Left lobe of liver (tissue), 2 donors: ENCODE measurements around the gene CDC5L. TPM values are rescaled to one million over a fixed set of nuclear protein-coding genes. Genes with fewer than 3 reads are reported as not detected.

Experiments
- ATAC-seq: fragments of 200-7000 bp; cut with Tn5 transposase; one replicate; pipeline ENCODE4 v1.9.1; 2020; ENCODE audit warnings: mild to moderate bottlenecking, moderate library complexity
- DNase-seq: peaks from one replicate; pipeline ENCODE4 v3.0.0-alpha.2; 2020; ENCODE audit warnings: low spot score
- total RNA-seq: library from RNA; stranded (reverse); gene quantifications from one replicate; pipeline ENCODE4 v1.2.1, GENCODE V29; 2021
- donor health status: DM: no; HTN: no; CAD: no; lungs with moderate emphysema.
- donor health status: DM: no; HTN: yes; CAD: no.

The CDC5L gene
- total RNA-seq, 1 donor from 2014 or later = 10.2 TPM

DNA sequence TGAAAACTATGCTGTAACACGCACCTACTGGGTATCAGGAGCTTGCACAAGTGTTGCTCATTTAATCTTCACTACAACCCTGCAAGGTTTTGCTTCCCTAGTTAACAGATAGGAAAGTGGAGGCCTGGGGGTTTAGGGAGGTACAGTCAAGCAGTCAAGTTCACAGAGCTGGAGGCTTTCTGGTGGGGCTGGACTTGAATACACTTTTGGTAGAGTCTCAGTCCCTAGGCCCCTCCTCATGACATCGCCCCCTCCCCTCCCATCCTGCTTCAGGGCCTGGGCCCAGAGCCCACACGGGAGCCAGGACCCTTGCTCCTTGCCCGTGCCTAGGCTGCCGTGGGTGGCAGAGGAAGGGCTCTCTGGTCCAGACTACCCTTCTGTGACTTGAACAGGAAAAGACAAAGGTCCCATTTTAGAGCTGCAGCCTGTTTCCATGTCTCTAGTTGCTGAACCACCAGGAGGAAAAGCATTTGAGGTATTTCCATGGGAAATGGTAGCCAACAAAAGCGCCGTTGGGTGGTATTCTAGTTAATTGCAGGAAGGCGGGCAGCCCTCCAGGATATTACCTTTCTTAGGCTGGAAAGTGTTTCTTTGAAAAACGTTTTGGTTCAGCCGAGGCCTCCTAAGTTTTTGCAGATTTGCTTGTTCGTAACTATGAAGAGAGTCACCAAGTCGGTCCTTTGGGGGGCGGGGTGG is 84.9 kb downstream of the CDC5L start:
- DNase-seq (no peak), ATAC-seq (no peak)

DNA sequence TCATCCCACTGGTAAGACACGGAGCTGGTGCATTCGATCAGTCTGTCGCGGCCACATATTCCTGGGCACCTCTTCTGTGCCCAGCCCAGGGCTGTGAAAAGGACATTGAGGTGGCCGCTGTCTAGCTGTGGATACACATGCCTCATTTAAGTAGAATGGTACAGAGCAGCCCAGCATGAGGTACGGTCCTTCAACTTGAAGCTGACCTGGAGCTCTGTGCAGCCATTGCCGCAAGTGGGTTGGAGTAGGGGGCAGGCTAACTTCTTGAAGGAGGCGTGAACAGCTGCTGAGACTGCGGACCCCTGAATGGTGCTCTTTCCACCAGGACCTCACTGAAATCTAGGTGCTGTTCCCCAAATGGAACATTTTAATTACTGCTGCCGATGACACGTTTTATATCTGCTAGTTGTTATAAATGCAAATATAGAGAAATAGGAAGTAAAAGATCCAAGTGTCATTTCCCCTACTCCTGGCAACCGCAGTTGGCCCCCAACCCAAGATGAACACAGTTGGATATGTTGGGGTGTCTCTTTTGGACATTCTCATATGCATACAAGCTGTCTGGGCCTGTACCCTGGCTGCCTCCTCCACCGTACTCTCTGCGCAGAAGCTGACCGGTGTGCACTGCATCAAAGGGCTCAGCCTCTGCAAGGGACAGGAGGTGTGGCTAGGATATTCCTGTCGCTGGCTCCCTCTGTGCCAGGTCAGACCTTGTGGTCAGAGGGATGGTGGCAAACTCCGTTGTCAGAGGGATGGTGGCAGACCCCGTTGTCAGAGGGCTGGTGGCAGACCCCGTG is 86.1 kb downstream of the CDC5L start:
- ATAC-seq (no peak), DNase-seq (no peak)

DNA sequence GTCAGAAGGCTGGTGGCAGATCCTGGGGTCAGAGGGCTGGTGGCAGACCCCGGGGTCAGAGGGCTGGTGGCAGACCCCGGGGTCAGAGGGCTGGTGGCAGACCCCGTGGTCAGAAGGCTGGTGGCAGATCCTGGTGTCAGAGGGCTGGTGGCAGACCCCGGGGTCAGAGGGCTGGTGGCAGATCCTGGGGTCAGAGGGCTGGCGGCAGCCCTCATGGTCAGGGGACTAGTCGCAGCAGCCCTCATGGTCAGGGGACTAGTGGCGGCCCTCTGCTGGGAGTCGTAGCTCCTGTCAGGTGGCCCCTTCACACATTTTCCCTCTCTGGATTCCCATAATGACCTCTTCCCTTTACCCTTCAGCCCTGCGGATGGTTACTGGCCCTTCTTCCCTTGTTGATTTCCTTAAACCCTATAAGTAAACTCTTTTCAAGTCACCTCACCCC is 86.7 kb downstream of the CDC5L start:
- no peak for ATAC-seq
- DNase-seq = no peak

DNA sequence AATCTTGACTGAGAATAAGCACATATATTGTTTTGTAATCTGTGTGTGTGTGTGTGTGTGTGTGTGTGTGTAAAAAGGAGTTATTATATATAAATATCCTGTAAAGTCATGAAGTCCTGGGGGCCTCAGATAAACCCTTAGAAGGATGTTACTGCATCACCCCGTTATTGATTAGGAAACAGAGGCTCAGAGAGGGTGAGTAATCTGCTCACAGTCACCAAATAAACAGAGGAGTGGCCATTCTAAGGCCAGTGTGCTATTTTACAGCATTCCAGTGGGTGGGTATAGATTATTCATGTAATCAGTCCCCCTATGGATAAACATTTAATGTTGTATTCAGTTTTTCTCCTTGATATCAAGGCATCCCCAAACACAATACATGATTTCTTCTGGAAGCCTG is 87.1 kb downstream of the CDC5L start:
- ATAC-seq (no peak), DNase-seq (no peak)

DNA sequence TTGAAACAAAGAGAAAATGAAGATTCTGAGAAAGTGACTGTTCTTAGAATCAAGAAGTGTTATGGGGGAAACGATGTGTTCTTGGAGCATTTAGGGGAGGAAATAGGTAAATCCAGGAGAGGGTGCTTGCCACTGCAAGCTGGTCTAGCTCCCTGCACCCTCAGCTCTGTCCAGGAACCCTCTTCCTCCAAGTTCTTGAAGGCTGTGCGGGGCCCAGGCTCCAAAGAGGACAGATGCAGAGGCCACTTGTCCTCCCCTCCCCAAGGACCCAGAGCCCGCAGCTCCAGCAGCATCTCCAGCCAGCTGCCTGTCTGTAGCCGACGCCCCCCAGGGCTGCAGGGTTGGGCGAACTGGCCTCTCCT is 87.9 kb downstream of the CDC5L start:
- DNase-seq = no peak
- ATAC-seq = peak; percentile 33

DNA sequence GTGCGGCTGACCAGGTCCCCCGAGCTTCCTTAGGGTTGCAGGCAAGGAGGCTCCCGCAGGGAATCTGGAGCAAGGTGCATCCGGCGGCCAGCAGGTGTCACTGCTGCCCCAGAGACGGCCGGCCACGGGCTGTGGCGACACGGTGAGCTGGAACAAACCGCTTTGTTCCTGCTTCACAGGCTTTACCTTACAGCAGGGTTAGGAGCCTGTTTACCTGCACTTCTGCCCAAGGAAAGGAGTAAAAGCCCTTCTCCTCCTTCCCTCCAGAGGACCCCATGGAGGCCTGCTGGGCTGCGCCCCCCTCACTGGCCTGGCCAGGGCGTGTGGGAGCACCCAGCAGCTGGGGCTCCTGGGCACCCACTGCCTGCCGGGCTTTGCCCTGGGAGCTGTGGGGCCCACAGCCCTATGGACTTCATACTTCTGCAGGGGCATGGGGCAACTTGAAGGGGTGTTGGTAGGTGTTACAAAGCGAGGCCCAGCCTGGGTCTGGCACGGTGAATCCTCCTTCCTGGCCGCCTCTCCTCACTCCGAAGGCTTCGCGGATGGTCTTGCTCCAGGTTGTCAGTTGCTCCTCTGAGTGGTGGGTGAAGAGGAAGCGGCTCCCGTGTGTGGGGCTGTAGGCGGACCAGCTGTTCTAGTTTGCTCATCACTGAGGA is 88.4 kb downstream of the CDC5L start:
- ATAC-seq (peak; percentile 98), DNase-seq (peak; percentile 78)

DNA sequence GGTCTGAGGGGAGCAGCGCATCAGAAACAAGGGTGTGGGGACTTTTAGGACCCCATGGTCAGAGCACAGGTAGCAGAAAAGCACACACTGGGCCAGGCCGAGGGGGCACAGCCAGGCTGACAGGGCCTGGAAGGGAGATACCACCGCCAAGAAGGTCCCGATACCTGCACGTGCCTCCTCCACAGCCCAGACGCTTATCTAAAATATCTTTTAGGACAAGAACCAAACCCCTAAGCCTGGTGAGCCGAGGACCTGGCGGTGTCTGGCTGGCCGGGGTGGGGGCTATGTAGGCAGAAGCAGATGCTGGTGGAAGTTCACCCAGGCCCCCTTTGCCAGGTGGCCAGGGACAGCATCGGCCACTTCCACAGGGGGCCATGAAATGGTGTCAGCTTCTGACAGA is 89.3 kb downstream of the CDC5L start:
- DNase-seq (no peak), ATAC-seq (no peak)

DNA sequence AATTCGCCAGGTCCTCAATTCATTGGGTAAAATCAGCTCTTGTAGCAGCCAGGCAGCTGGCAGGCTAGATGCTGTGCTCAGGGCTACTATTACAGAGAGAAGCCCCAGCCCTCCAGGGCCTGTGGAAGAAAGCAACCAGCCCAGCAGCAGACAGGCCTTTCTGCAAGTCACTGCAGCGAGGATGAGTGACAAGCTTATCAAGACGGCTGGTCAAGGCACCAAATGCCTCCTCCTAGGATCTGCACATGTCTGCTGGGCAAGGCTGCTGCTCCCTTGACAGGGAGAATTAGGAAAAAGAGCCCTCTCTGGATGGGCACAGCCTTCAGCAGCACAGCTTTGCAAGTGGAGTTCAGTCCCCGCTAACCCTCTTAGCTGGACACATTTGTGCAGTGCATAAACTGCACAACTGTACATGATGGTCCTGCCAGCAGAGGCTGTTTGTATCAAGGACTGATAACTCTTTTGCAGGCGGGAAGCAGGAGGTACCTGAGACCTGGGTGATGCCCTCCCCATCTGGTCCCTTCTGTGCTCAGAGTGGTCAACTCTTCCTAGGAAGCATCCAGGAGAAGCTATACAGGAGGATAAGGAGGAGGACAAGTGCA is 89.9 kb downstream of the CDC5L start:
- no peak for DNase-seq
- ATAC-seq = no peak

DNA sequence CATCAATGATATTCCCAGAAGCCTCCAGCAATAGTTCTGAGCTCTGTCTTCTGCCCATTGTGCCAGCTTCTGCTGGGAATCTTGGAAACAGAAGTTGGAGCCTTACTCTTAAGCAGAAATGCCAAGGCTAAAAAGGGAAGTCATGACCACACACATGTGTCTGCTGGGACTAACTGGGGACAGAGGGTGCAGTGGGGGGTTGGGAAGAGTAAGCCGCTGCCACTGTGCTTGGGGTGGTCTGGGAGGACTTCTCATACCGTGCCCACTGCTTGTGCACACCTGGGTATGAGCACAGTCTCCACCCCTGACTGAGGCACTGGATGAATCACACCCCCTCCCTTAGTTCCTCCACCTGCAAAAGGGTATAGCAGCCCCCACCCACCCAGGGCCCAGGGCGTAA is 90.7 kb downstream of the CDC5L start:
- DNase-seq (no peak), ATAC-seq (no peak)

DNA sequence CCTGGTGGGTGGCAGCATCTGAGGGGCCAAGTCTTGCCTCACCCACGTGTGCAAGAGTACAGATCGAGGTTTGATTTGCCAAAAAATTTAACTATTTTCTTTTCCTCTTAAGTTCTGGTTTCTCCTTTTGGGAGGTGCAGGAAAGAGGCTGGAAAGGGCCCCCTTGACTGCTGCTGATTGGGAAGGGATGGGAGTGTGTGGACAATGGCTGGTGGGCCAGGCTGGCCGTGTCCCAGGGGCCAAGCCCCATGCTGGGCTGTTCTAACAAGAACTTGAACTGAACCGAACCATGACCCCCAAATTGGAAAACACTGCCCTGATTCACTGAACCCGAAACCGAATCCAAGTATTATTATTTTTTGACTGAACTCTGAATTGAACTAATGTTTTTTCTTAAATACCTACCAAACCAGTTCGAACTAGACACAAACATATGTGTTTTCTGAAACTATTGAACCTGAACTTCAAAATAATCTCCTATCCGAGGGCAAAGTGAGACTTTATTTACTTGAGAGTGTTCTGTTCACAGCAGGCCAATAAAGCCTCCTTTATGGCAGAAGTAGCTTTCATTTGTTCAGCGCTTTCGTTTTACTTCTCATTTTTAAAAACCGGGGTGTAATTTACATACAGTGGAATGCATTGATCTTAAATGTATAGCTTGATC is 91.2 kb downstream of the CDC5L start:
- ATAC-seq (no peak), DNase-seq (no peak)

DNA sequence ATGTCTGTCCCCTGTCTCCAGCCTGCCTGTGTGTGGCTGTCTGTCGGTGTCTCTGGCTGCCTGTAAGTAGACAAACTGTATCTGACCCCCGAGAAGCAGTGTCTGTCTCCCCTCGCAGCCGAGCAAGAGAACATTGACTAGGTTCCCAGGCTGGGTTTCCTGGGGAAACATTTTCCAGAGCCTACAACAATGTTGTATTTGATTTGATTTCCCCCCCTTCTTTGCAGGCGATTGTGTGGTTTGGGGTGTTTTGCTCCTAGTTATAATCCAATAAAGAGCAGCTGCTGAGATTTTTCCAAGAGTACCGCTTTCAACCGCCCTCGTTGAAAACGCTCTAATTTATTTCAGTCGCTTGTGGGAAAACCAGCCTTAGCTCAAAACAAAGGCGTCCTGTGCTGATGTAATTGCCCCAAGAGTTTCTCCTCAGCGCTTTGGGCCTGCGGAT is 92.6 kb downstream of the CDC5L start:
- ATAC-seq (no peak), DNase-seq (no peak)

DNA sequence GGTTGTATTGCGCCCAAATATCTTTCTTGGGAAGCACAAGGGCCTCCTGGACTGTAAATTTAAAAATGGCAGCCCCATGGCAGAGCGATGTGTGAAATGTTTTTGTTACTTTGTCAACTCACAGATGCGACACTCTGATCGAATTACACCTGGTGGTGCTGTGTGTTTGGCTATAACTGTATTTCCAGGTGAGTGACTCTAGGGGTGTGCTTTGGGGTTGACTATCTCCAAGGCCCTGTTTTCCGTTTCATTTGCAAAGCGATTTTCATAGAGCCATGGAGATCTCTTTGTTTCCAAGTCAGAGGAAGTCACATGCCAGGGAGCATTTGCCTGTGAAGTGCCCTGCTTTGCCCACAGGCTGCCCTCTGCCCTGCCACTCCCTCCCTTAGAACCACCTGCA is 93.5 kb downstream of the CDC5L start:
- no peak for ATAC-seq
- DNase-seq = no peak

DNA sequence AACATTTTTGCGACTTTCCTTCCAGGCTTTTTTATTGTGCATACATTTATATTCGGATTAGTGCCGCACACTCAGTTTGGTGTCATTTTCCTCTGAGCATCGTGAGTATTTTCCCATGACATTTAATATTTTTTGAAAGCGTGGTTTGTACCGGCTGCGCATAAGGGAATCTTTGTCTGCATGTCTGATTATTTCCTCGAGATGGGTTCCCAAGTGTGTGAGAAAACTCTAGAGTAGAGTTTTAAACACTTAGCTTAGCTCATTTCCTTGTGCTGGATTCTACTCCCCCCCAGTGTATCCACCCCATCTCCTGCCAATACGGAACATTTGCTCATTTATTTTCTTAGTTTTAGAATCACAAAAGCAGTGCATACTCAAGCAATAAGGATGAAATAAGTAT is 94.3 kb downstream of the CDC5L start:
- ATAC-seq (no peak), DNase-seq (no peak)

DNA sequence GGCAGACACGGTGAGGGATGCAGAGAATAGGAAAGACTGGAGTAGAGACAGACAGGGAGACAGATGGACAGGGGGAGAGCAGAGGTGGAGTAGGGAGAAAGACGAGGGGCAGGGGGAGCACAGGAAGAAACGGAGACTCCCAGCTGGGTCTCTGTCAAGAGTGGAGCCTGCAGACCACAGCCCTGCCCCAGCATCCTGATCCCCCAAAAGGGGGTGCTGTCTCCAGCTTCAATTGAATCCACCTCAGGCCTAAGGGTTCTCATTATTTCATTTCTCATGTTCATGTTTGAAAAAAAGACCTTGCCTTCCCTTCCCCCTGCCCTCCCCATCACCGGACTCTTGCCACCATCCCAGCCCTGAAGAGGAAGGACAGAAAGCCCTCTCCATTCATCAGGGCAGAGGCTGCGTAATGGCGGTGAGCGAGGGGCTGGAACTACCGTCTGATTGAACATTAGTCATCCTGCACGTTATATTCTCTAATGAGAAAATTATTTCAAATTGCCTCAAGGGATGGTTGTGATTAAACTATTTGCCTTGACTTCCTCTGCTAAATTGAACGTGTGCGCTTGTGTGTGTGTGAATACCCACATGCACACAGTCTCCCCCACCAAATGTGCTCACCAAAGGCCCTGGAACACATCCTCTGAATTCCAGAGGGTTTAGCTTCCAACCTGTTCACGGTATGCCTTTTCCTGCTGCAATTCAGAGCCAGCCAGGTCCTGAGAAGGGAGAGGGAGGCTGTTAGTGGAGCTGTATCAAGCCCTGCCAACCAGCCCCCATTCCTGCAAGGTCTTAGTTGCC is 98.3 kb downstream of the CDC5L start:
- ATAC-seq (no peak), DNase-seq (no peak)

DNA sequence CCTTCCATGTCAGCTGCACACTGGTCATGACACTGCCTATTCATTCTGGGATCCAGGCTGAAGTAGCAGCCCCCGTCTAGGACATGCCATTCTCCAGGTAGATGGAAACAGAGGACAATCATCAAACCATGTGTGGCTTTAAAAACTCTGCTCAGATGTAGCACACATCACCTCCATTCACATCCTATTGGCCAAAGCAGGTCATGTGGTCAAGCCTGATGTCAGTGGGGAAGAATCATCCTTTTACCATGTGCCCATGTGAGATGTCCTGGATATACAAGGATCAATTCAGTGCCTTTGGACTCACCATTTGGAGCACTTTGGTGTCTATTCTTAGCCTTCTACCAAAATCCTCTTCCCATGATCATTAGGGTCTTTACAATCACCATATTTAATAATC is 99.5 kb downstream of the CDC5L start:
- DNase-seq = no peak
- no peak for ATAC-seq

DNA sequence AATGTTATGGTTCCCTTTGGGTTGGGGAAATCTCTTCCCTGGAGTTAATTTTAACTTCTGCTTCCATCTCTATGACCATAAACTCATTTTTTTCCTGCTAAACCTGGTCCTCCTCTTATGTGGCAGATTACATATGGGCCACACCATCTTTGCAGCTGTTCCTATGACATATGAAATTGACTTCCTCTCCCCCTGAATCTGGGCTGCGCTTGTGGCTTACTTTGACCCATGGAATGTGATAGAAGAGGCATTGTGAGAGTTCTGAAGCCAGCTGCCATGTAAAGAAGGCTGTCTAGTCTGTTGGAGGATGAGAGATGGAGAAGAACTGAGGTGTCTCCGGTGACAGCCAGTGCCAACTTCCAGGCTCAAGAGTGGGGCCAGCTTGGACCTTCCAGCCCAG is 100.1 kb downstream of the CDC5L start:
- no peak for DNase-seq

DNA sequence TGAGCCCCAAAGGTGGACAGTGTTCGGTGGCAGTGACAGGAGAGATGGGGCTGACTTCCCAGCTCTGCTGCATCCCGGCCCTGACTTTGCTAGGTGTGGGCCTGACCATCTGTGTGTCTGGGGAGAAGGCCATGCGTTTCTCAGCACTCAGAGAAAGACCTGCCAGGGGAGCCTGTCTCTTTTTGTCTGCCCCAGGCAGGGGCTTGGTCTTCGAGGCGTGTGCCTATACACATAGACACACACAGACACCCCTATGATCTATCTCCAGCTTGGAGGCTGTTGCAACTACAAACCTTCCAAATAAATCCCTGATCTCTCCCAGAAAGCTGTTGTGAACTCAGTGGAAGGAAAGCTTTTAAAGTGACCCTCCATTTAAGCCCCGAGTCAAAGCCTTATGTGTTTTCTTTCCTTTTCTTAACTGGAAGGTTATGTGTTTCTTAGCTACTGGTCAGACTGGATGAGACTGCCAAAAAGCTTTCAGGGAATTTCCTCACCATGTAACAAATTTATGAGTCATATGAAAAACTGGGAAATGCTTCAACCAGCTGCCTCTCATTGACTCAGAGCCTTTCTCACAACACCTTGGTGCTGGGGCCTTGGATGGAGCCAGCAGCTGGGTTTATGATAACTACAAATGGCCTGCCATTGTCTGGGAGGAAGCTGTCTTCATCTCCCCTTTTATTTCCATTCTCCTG is 102.6 kb downstream of the CDC5L start:
- DNase-seq = no peak
- no peak for ATAC-seq

More for the DNA sequence above, 100.1 kb downstream of the CDC5L start:
- no peak for ATAC-seq

DNA sequence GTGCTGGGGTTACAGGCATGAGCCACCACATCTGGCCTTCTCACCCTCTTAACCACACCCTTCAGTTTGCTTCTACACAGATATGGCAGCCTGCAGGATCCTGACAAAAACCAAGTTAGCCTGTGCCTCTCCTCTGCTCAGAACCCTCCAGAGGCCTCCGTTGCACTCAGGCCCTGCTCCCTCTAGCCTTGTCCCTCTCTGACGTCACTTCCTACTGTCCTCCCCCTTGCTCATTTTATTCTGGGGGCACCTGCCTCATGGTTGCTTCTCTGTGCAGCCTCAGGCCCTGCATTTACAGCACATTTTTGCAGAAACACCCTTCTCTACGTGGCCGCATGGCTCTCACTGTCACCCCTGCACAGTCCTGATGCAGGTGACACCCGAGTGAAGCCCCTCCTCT is 105.6 kb downstream of the CDC5L start:
- ATAC-seq (no peak), DNase-seq (no peak)

DNA sequence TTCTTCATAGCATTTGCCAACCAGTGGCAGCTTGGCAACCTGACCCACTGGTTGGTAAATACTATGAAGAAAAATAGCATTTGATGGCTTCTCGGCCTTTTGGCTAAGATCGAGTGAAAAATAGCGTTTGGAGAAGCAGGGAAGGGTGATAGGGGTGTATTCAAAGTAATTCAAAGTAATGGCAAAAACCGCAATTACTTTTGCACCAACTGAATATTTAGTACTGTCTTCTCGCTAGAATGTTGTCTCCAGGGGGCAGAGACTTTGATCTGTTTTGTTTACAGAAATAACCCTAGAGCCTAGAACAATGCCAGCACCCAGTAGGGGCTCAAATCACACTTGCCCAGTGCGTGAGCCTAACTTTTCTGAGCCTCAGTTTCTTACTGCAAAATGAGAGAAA is 106.1 kb downstream of the CDC5L start:
- DNase-seq (no peak), ATAC-seq (no peak)
